ENCODE results near the gene PYROXD2.

GRCh38 chr10:98394851-98395440 lies 20.0 kb downstream of the PYROXD2 start:
- TF ChIP-seq, protein P1, sequence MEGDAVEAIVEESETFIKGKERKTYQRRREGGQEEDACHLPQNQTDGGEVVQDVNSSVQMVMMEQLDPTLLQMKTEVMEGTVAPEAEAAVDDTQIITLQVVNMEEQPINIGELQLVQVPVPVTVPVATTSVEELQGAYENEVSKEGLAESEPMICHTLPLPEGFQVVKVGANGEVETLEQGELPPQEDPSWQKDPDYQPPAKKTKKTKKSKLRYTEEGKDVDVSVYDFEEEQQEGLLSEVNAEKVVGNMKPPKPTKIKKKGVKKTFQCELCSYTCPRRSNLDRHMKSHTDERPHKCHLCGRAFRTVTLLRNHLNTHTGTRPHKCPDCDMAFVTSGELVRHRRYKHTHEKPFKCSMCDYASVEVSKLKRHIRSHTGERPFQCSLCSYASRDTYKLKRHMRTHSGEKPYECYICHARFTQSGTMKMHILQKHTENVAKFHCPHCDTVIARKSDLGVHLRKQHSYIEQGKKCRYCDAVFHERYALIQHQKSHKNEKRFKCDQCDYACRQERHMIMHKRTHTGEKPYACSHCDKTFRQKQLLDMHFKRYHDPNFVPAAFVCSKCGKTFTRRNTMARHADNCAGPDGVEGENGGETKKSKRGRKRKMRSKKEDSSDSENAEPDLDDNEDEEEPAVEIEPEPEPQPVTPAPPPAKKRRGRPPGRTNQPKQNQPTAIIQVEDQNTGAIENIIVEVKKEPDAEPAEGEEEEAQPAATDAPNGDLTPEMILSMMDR (IDR thresholded peaks at IDR 0.05; ENCODE audit: control extremely low read depth in 1 of 3, insufficient read depth in 1 of 3, low read depth in 1 of 3, low read length in 3 of 3) = no peak
- no peak for TF ChIP-seq POLR2AphosphoS5 (IDR thresholded peaks at IDR 0.05; ENCODE audit: low read depth, low read length)
- TF ChIP-seq SP1 (IDR thresholded peaks at IDR 0.05; ENCODE audit: low read depth, low read length) = no peak
- no peak for TF ChIP-seq RNF2 (IDR thresholded peaks at IDR 0.05; ENCODE audit: borderline replicate concordance, low read depth, low read length, missing control alignments, poor library complexity, severe bottlenecking)
- no peak for TF ChIP-seq FOSL1 (IDR thresholded peaks at IDR 0.05; ENCODE audit: insufficient read depth, low read depth, low read length)

Data from H1 (cell line).